ENCODE measurements around the gene TBX18.

TBX18 gene

GRCh38 chr6:84764332-84765049 lies at the start of gene TBX18:
Gene TBX18, minus strand, starts transcription at chr6:84764598. Its CDS starts 417 bp downstream, at chr6:84764181.
- DNase-seq = peak in 3 of 14 donors; percentile 5 to 27 (median 7)

GRCh38 chr6:84811351-84811750 lies 47.0 kb upstream of the TBX18 start:
- no peak for DNase-seq

GRCh38 chr6:84809455-84809854 lies 45.1 kb upstream of the TBX18 start:
- DNase-seq = no peak

GRCh38 chr6:84808491-84809061 lies 44.2 kb upstream of the TBX18 start:
- DNase-seq = no peak

DNA sequence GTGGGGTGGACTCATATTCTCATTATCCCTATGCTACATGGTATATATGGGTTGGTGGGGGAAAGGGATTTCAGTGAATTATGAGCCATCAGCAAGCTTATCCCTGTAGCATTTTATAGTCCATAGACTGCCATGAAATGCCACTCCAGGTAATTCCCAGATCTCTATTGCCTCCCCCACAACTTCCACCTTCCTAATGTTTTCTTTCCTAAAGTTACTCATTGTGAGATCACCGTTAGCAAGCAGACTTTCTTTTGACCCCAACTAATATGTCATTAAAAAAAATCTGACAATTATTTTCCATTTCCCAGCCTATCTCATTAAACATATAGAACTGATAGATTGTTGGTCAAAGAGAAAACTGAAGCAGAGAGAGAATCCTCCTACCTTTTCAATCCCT lies 40.7 kb upstream of the TBX18 start:
- DNase-seq = no peak

DNA sequence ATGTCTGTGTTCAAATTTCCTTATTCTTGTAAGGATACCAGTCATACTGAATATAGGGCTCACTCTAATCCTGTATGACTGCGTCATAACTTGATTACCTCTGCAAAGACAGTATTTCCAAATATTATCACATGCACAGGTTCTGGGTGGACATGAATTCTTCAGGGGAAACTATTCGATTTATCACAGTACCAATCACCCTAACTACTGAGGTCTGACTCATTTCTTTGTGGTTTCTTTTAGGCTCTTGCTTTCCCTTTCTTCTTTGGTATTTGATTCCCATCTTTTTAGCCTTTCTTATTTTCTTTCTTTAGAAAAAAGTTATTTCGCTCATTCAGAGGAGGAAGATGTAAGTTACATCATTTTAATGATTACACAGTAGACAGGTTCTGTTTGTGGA lies 40.3 kb upstream of the TBX18 start:
- no peak for DNase-seq

DNA sequence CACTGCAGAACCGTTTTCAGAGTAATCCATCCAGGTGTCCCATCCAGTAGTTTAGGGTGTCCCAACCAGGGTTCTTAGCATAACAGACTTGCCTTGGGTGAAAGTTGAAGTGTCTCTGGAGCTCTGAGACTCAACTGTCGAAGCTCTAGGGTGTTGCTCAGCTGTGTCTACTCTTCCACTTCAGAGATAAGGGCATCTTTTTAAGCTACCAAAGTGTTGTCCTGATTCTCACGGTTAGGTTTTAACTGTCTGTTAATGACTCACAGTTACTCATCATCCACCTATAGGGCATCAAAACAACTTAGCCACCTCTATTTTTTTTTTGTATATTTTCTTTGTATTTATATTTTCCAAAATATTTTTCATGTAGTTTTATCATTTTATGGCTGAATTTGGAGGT lies 36.9 kb upstream of the TBX18 start:
- no peak for DNase-seq

- no peak for DNase-seq
Observed at GRCh38 chr6:84798257-84798656, 33.9 kb upstream of the TBX18 start.

DNA sequence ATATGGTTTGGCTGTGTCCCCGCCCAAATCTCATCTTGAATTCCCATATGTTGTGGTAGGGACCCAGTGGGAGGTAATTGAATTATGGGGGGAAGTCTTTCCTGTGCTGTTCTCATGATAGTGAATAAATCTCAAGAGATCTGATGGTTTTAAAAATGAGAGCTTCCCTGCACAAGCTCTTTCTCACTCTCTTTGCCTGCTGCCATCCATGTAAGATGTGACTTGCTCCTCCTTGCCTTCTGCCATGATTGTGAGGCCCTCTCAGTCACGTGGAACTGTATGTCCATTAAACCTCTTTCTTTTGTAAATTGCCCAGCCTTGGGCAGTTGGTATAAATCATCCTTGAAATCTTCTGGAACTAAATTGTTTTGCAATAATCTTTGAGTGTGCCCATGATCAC lies 31.9 kb upstream of the TBX18 start:
- no peak for DNase-seq

DNA sequence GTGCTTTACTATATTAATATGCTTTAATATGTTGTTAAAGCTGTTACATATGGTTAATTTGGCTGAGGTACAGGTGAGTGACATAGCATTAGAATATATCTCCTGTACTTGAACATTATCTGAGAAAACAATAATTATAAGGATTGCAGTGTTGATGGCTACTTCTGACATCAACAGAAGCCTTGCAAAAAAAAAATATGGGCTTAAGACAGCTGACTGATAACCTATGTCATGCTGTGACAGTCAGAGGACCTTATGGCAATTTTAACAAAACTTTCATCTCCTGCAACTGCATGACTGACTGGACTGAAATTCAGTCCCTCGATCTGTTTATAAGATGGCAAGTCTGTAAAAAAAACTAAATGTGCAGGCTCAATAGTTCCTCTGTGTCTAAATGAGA lies 27.5 kb upstream of the TBX18 start:
- DNase-seq = no peak

DNA sequence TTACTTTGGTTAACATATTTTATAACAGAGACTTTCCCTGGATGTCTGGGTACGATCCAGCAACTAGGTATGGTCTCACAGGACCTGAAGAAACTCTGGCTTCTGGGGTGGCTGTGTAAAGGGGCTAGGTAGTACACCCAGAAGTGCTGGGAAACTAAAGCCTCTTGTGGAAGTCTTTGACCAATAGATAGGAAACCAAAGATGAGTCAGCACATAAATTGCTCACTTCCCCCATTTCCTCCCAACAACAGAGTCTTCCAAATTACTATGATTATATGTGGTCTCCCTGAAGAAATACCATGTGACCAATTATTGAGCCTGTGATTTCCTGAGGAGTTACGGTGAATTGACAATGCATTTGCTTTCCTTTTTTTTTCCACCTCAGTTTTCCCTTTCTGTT lies 26.8 kb upstream of the TBX18 start:
- no peak for DNase-seq

DNA sequence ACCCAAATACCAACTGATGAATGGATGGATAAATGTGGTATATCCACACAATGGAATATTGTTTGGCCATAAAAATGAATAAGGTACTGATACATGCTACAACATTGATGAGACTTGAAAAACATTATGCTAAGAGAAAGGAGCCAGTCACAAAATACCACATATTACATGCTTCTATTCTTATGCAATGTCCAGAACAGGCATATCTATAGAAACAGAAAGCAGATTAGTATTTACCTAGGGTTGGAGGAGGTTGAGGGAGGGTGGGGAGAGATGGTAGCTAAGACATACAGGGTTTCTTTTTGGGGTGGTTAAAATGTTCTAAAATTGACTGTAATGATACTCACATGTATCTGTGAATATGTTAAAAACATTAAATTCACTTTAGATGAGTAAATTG lies 24.8 kb upstream of the TBX18 start:
- DNase-seq = no peak

- DNase-seq = no peak
Observed at GRCh38 chr6:84788689-84789088, 24.3 kb upstream of the TBX18 start.

- no peak for DNase-seq
Observed at GRCh38 chr6:84785671-84786070, 21.3 kb upstream of the TBX18 start.

DNA sequence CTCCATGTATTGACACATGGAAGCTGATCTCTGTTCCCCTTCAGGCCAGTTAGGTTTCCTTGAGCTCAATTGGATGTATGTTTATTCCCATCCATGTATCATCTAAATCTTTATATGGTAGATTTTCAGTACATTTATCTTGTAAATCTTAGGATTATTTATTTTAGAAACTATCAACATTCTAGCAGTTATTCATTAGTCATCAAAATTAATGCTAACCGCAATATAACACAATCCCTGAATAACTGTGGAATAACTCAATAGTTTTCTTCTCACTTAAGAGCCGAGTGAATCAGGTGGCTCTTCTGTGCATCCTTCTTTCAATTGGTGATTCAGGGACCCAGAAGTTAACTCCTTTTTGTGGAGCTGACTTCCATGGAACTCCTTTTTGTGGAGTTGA lies 15.5 kb upstream of the TBX18 start:
- DNase-seq = no peak

- no peak for DNase-seq
Observed at GRCh38 chr6:84779380-84779779, 15.0 kb upstream of the TBX18 start.

GRCh38 chr6:84777888-84778287 lies 13.5 kb upstream of the TBX18 start:
- no peak for DNase-seq

DNA sequence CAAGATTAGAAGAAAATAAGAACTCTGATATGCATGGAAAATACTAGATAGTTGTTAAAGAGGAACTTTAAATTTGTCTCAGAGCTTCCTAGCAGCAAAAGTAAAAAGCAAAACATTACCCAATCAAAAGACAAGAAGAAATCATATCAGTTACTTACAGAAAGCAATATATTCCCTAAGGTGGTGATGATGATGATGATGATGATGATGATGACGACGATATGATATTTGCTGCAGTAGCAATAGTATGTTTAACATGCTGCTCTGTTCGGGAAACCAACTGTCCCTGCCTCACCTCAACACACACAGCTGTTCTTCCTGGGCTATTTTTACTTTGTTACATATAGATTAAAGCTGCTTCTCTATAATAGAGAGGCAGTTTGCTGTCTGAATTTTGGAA lies 12.0 kb upstream of the TBX18 start:
- no peak for DNase-seq

DNA sequence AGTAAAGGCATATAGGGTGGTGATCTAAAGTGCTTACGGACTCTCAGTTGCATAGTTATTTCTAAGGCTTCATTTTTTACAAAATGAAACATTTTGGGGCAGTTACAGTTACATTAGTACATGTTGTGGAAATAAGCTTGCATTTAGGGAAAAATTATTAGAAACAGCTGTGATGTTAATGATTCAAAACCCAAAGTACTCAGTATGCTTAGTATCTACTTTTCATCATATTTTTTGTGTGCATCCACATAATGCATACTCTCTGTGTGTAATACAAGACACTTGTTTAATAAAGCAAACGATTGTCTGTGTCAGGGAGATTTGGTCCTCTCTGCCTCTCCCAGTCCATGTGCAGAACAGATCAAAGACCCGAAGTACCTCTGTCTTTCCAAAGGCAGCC lies 11.4 kb upstream of the TBX18 start:
- no peak for DNase-seq

- DNase-seq = no peak
Observed at GRCh38 chr6:84774985-84775284, 10.5 kb upstream of the TBX18 start.

- DNase-seq = peak in 3 of 14 donors; percentile 8 to 19 (median 12)
Observed at GRCh38 chr6:84774157-84774984, 10.0 kb upstream of the TBX18 start.

DNA sequence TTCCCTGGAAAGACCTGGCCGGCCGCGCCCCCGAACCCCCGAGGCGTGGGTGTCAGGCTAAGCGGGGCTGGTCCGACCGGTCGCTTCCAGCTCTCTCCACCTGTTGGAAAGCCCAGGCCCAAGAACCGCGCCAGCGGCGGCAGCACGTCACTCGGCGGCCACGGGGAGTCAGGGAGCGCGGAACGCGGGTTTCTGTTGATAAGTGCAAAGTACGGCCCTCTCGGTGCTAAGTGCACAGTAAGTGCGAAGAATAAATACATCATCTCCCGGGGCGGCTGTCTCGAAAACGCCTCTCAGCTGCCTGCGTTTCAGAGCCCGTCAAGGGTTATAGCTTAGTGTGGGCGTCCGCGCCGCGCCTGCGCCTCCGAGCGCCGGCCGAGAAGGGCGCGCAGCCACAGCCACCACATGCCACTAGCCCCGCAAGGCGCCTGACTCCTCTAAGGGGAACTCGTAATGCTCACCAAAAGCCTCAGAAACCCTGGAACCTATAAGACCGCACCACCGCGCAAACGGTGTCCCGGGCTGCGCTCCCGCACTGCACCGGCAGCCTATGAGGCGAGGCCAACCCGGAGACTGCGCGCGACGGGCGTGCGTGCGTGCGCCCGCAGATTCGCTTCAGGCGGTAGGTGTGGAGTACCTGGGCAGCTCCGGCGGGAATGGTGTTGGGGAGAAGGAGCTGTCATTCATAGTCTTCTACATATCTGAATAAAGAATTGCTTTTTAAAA lies 9.2 kb upstream of the TBX18 start:
- DNase-seq = no peak

DNA sequence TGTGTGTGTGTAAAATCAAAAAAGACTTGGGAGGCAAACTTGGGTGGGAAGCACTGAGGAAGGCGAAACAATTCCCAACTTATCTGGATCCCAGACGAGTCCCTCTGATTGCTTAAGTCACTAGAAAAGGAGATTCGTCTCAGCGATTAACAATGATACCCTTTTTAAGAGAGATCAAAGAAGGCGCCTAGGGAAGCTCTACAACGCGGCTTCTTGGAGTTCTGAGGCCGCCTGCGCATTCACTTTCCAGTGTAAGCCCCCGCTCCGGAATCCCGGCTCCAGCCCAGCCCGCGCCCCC lies 8.7 kb upstream of the TBX18 start:
- no peak for DNase-seq
